SK-N-SH (cell line): ENCODE measurements around the gene ERCC5. TPM values are rescaled to one million over a fixed set of nuclear protein-coding genes. Genes with fewer than 3 reads are reported as not detected.

Experiments used
- CTCF ChIA-PET: fragments of 300-600, 350-600 bp; formaldehyde crosslinking; extraction: SDS; loops from one replicate; lab custom pipeline; 2021; lab: Yijun Ruan, JAX
- POLR2A ChIA-PET: fragments of 350-600 bp; sonication (Branson Sonifier 250); formaldehyde crosslinking; extraction: SDS; loops from one replicate; lab custom pipeline; 2020; ENCODE audit warnings: antibody characterized with exemption, inconsistent platforms; lab: Yijun Ruan, JAX
- DNase-seq: peaks from one replicate; pipeline ENCODE4 v3.0.0; 2012
- H2AFZ ChIP-seq: fragments of 200-600 bp; sonication (generic); 2 replicates; pipeline ENCODE4 v1.8.1; 2016; ENCODE audit warnings: antibody characterized with exemption, mild to moderate bottlenecking, low read depth
- H3F3A ChIP-seq: fragments of 200-600 bp; sonication (generic); replicated peaks from 2 replicates; pipeline ENCODE3; 2016; ENCODE audit warnings: antibody characterized with exemption, mild to moderate bottlenecking; ENCODE audit not compliant: insufficient read depth
- H3K27ac ChIP-seq, 2 experiments: fragments of 200-500 bp in 1 of 2; fragments of 200-600 bp in 1 of 2; sonication (Bioruptor generic) in 1 of 2; sonication (generic), shearing (Covaris generic) in 1 of 2; 2 replicates each; pipeline versions ENCODE4 v1.5.1 to v1.6.1; 2014 to 2016; ENCODE audit warnings: low read depth in 2 of 2, inconsistent platforms in 1 of 2, low read length in 1 of 2, mild to moderate bottlenecking in 1 of 2, mixed read lengths in 1 of 2
- H3K27me3 ChIP-seq: fragments of 200-600 bp; sonication (generic), shearing (Covaris generic); 2 replicates; pipeline ENCODE4 v1.6.1; 2016; ENCODE audit warnings: mixed run types; ENCODE audit not compliant: insufficient read depth
- H3K36me3 ChIP-seq, 2 experiments: fragments of 200-500 bp in 1 of 2; fragments of 200-600 bp in 1 of 2; sonication (Bioruptor generic) in 1 of 2; sonication (generic) in 1 of 2; replicated peaks in 1 of 2; 2 replicates each; pipeline versions ENCODE3 to v1.5.1; 2014 to 2016; ENCODE audit warnings: low read length in 1 of 2, mild to moderate bottlenecking in 1 of 2; ENCODE audit not compliant: insufficient read depth in 2 of 2, control insufficient read depth in 1 of 2
- H3K4me1 ChIP-seq, 2 experiments: fragments of 200-500 bp in 1 of 2; fragments of 200-600 bp in 1 of 2; sonication (Bioruptor generic) in 1 of 2; sonication (generic), shearing (Covaris generic) in 1 of 2; 2 replicates each; pipeline versions ENCODE4 v1.5.1 to v1.6.1; 2014 to 2016; ENCODE audit warnings: low read depth in 1 of 2, low read length in 1 of 2, mixed run types in 1 of 2; ENCODE audit not compliant: insufficient read depth in 2 of 2, control insufficient read depth in 1 of 2
- H3K4me2 ChIP-seq: fragments of 200-600 bp; sonication (generic), shearing (Covaris generic); 2 replicates; pipeline ENCODE4 v1.6.1; 2017; ENCODE audit warnings: mixed run types
- H3K4me3 ChIP-seq, 2 experiments: fragments of 200-500 bp in 1 of 2; fragments of 200-600 bp in 1 of 2; sonication (Bioruptor generic) in 1 of 2; sonication (generic), shearing (Covaris generic) in 1 of 2; 2 replicates each; pipeline versions ENCODE4 v1.5.1 to v1.8.1; 2014 to 2016; ENCODE audit warnings: low read depth in 2 of 2, inconsistent platforms in 1 of 2, low read length in 1 of 2, mild to moderate bottlenecking in 1 of 2, mixed read lengths in 1 of 2, moderate library complexity in 1 of 2
- H3K79me2 ChIP-seq: fragments of 200-600 bp; sonication (generic); 2 replicates; pipeline ENCODE4 v1.8.1; 2017; ENCODE audit warnings: mild to moderate bottlenecking; ENCODE audit not compliant: insufficient read depth
- H3K9ac ChIP-seq: fragments of 200-600 bp; sonication (generic); 2 replicates; pipeline ENCODE4 v1.6.1; 2017; ENCODE audit warnings: mixed run types
- H3K9me2 ChIP-seq: fragments of 200-600 bp; sonication (generic); 2 replicates; pipeline ENCODE4 v1.6.1; 2017; ENCODE audit warnings: mixed run types
- H3K9me3 ChIP-seq: fragments of 200-600 bp; sonication (generic); 2 replicates; pipeline ENCODE4 v1.6.1; 2017; ENCODE audit warnings: mixed run types, mild to moderate bottlenecking, moderate library complexity
- H4K20me1 ChIP-seq: fragments of 200-600 bp; sonication (generic); 2 replicates; pipeline ENCODE4 v1.6.1; 2017; ENCODE audit warnings: mild to moderate bottlenecking, mixed run types; ENCODE audit not compliant: insufficient read depth
- CHD2 ChIP-seq: fragments of 150-350 bp; IDR thresholded peaks from 2 replicates; pipeline ENCODE4 v1.6.1; 2018; ENCODE audit warnings: low read length; ENCODE audit not compliant: partially characterized antibody
- ELF1 ChIP-seq: IDR thresholded peaks from 2 replicates; pipeline ENCODE4 v1.4.0; 2012
- EZH2phosphoT487 ChIP-seq: fragments of 200-600 bp; sonication (generic); IDR thresholded peaks from 2 replicates; pipeline ENCODE4 v1.6.1; 2017; ENCODE audit warnings: low read depth, mixed run types, mild to moderate bottlenecking, antibody characterized with exemption, moderate library complexity, borderline replicate concordance
- FOSL2 ChIP-seq: IDR thresholded peaks from 2 replicates; pipeline ENCODE4 v1.4.0; 2012; ENCODE audit warnings: low read depth, mild to moderate bottlenecking, moderate library complexity, borderline replicate concordance
- GABPA ChIP-seq: IDR thresholded peaks from 2 replicates; pipeline ENCODE4 v1.4.0; 2012; ENCODE audit warnings: low read depth, mild to moderate bottlenecking
- GATA2 ChIP-seq: sonication (generic); formaldehyde crosslinking; IDR thresholded peaks from 2 replicates; pipeline ENCODE4 v1.5.0; 2020; ENCODE audit warnings: mild to moderate bottlenecking, missing genetic modification reagents
- IRF3 ChIP-seq: fragments of 150-350 bp; IDR thresholded peaks from 2 replicates; pipeline ENCODE4 v1.6.1; 2016; ENCODE audit warnings: mild to moderate bottlenecking, low read depth, low read length
- JUND ChIP-seq: IDR thresholded peaks from 2 replicates; pipeline ENCODE4 v1.4.0; 2012
- MEF2A ChIP-seq: IDR thresholded peaks from 2 replicates; pipeline ENCODE4 v1.4.0; 2012; ENCODE audit warnings: low read depth, borderline replicate concordance
- MXI1 ChIP-seq: IDR thresholded peaks from 2 replicates; pipeline ENCODE4 v1.6.1; 2012; ENCODE audit warnings: mild to moderate bottlenecking, low read depth, low read length, improper control_type of control experiment
- NFIC ChIP-seq: IDR thresholded peaks from 2 replicates; pipeline ENCODE4 v1.4.0; 2012; ENCODE audit warnings: borderline replicate concordance
- NRF1 ChIP-seq: IDR thresholded peaks from 2 replicates; pipeline ENCODE4 v1.6.1; 2012; ENCODE audit warnings: low read depth, mild to moderate bottlenecking, low read length
- POLR2AphosphoS5 ChIP-seq: IDR thresholded peaks from 2 replicates; pipeline ENCODE4 v1.6.1; 2012; ENCODE audit warnings: low read depth, low read length
- RAD21 ChIP-seq: IDR thresholded peaks from 2 replicates; pipeline ENCODE4 v1.6.1; 2012; ENCODE audit warnings: mild to moderate bottlenecking, low read length
- RCOR1 ChIP-seq: fragments of 150-350 bp; IDR thresholded peaks from 2 replicates; pipeline ENCODE4 v1.6.1; 2017; ENCODE audit warnings: antibody characterized with exemption, low read length
- SIN3A ChIP-seq: IDR thresholded peaks from 2 replicates; pipeline ENCODE4 v1.6.1; 2012; ENCODE audit warnings: low read depth, mild to moderate bottlenecking, low read length, moderate library complexity, borderline replicate concordance
- SMC3 ChIP-seq: IDR thresholded peaks from 2 replicates; pipeline ENCODE4 v1.6.1; 2012; ENCODE audit warnings: low read depth, low read length, improper control_type of control experiment
- WGBS: methylation state at CpG from one replicate; pipeline ENCODE4 v1.1.6; 2017; ENCODE audit warnings: low lambda C conversion rate; 5-methylcytosine and 5-hydroxymethylcytosine counted together
- polyA plus RNA-seq, 3 experiments: library from polyadenylated mRNA; depleted of rRNA; stranded (reverse); fragments of >200 nt; gene quantifications; 2 replicates each; pipeline ENCODE4 v1.2.3, GENCODE V29; 2012
- TF ChIP-seq, protein P1 (sequence below): IDR thresholded peaks from 2 replicates; pipeline ENCODE4; 2012
- TF ChIP-seq, protein P2 (sequence below): IDR thresholded peaks from 2 replicates; pipeline ENCODE4 v1.4.0; 2012; ENCODE audit warnings: low read depth

Gene ERCC5
- polyA plus RNA-seq, 1 of the 3 experiments (the other 2 are of a cell fraction): 14.1 TPM

GRCh38 chr13:102825400-102825799 is 20.4 kb upstream of the ERCC5 start:
- Histone ChIP-seq H3K9me2 (no peaks in the 10 kb centered on the region), H3K9me3 (no peaks in the 10 kb centered on the region), H4K20me1 (no peaks in the 10 kb centered on the region), H3K79me2 (peaks cover 4% of the 10 kb centered on the region; the same call in 1 of the 2 replicates), H3F3A (peaks cover 30% of the 10 kb centered on the region), H3K9ac (no peak overlapping the region)
- CTCF ChIA-PET: interaction anchor here (1.8 kb wide), 1 partner anchor 26 kb away, joined by 5 read pairs; no protein-coding TSS in a partner anchor
- TF ChIP-seq POLR2AphosphoS5 (no peak), GABPA (no peak), JUND (no peak), IRF3 (no peak), RAD21 (no peak), SIN3A (no peak), GATA2 (CRISPR knock-in tag) (no peak)
- TF ChIP-seq, protein P1, sequence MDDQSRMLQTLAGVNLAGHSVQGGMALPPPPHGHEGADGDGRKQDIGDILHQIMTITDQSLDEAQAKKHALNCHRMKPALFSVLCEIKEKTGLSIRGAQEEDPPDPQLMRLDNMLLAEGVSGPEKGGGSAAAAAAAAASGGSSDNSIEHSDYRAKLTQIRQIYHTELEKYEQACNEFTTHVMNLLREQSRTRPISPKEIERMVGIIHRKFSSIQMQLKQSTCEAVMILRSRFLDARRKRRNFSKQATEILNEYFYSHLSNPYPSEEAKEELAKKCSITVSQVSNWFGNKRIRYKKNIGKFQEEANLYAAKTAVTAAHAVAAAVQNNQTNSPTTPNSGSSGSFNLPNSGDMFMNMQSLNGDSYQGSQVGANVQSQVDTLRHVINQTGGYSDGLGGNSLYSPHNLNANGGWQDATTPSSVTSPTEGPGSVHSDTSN: no peak
- TF ChIP-seq, all 33 proteins: peak for 0
- WGBS: 81% methylated on average over 3 of the region's 4 CpGs
- no peak for DNase-seq
- Histone ChIP-seq H3K4me3 (no peak overlapping the region), H3K4me1 (peaks cover 0 to 7% of the 10 kb centered on the region in 2 experiments; a peak in 2 of 4 replicates), H3K27me3 (no peaks in the 10 kb centered on the region), H3K27ac (peak overlapping the region in 1 of 2 experiments; percentile 78; a peak in 2 of 4 replicates), H3K36me3 (peaks cover 41 to 52% of the 10 kb centered on the region in 2 experiments), H3K4me2 (peak overlapping the region; percentile 75), H2AFZ (no peak overlapping the region; the same call in 1 of the 2 replicates)
- POLR2A ChIA-PET: no interaction called here

DNA sequence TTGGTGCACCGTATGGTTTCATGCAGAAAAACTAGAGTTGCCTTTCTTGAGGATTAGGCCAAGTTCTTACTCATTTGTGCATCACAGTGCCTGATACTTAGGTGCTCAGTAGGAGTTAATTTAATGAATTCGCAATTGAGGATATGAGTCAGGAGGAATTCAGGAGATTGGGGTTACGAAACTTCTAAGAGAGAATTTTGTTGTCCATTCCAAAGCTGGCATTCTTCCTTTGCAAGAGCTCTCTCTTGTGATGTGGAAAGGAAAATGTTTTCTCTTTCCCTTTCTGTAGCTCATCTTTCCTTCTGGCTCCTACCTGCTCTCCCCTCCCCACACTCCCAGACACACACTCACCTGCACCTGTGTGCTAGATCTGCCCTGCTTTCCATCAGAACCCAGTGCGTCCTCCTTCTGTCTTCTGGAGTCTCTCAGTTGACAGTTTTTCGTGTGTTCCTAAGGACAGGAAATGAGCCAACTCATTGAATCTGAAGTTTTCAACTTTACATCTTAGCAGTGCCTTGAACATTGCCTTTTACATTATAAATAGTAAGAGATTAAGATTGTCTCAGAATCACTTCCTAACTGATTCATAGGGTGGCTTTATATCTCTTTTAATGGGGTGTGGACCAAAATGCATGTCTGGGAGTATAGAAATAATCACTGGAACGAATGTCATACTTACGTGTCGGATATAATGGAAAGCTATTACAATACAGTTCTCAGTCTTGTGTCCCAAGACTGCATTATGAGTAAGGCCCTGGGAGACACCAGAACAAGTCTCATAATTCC is 19.7 kb upstream of the ERCC5 start:
- H3K4me2 ChIP-seq: peak overlapping the region; percentile 75
- H3K27ac ChIP-seq: peak overlapping the region; percentile 28 to 78; a peak in 3 of 4 replicates
- H3K36me3 ChIP-seq: peaks cover 41 to 46% of the 10 kb centered on the region in 2 experiments
- H3K4me1 ChIP-seq: peaks cover 0 to 7% of the 10 kb centered on the region in 2 experiments; a peak in 2 of 4 replicates
- no peaks in the 10 kb centered on the region for H4K20me1 ChIP-seq
- ChIA-PET CTCF (interaction anchor here (1.8 kb wide), 1 partner anchor 26 kb away, joined by 5 read pairs; no protein-coding TSS in a partner anchor), POLR2A (no interaction called here)
- peak overlapping the region; percentile 47; the same call in 1 of the 2 replicates for H3K9ac ChIP-seq
- peaks cover 4% of the 10 kb centered on the region; the same call in 1 of the 2 replicates for H3K79me2 ChIP-seq
- peaks cover 30% of the 10 kb centered on the region for H3F3A ChIP-seq
- peak; percentile 76; the same call in 1 of the 2 replicates for TF ChIP-seq FOSL2
- TF ChIP-seq SMC3: no peak
- TF ChIP-seq, protein P2, sequence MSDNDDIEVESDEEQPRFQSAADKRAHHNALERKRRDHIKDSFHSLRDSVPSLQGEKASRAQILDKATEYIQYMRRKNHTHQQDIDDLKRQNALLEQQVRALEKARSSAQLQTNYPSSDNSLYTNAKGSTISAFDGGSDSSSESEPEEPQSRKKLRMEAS: 0 out of 2 replicates have a peak, but pooled peaks have one; percentile 6
- no peak for TF ChIP-seq RCOR1
- TF ChIP-seq EZH2phosphoT487: no peak
- TF ChIP-seq, protein P1: peak; percentile 15; the same call in 1 of the 2 replicates
- TF ChIP-seq NFIC: peak; percentile 49; the same call in 1 of the 2 replicates
- TF ChIP-seq MEF2A: no peak
- TF ChIP-seq JUND: peak; percentile 62; the same call in 1 of the 2 replicates
- TF ChIP-seq RAD21: 0 out of 2 replicates have a peak, but pooled peaks have one; percentile 21
- TF ChIP-seq CHD2: no peak
- TF ChIP-seq NRF1: no peak
- no peak for TF ChIP-seq GABPA
- no peak for TF ChIP-seq MXI1
- no peak for TF ChIP-seq ELF1
- H3K4me3 ChIP-seq: peak overlapping the region; percentile 25 to 50; a peak in 3 of 4 replicates
- 20% methylated on average over 8 of the region's 8 CpGs for WGBS
- no peaks in the 10 kb centered on the region for H3K9me3 ChIP-seq
- no peaks in the 10 kb centered on the region for H3K27me3 ChIP-seq
- no peak for DNase-seq
- H3K9me2 ChIP-seq: no peaks in the 10 kb centered on the region
- H2AFZ ChIP-seq: no peak overlapping the region
